HUES48 (cell line): Measurements from ENCODE around the gene STK36.

ENCODE experiments used
- H3K27ac ChIP-seq: one replicate; pipeline ENCODE4 v1.7.0; 2013; ENCODE audit warnings: low read depth, low read length, inconsistent platforms
- H3K27me3 ChIP-seq: 2 replicates; pipeline ENCODE4 v1.6.1; 2013; ENCODE audit warnings: mild to moderate bottlenecking, low read length; ENCODE audit not compliant: control insufficient read depth, insufficient read depth
- H3K36me3 ChIP-seq: 2 replicates; pipeline ENCODE4 v1.6.1; 2013; ENCODE audit warnings: low read length; ENCODE audit not compliant: control insufficient read depth, insufficient read depth
- H3K4me1 ChIP-seq: 2 replicates; pipeline ENCODE4 v1.6.1; 2013; ENCODE audit warnings: mild to moderate bottlenecking, low read length; ENCODE audit not compliant: control insufficient read depth, insufficient read depth
- H3K4me3 ChIP-seq: 2 replicates; pipeline ENCODE4 v1.5.1; 2013; ENCODE audit warnings: mild to moderate bottlenecking, low read depth, low read length
- H3K9ac ChIP-seq: 2 replicates; pipeline ENCODE4 v1.6.1; 2013; ENCODE audit warnings: mild to moderate bottlenecking, low read depth, low read length, moderate library complexity
- H3K9me3 ChIP-seq: 2 replicates; pipeline ENCODE4 v1.6.1; 2013; ENCODE audit warnings: low read length; ENCODE audit not compliant: control insufficient read depth, insufficient read depth

The STK36 gene

DNA sequence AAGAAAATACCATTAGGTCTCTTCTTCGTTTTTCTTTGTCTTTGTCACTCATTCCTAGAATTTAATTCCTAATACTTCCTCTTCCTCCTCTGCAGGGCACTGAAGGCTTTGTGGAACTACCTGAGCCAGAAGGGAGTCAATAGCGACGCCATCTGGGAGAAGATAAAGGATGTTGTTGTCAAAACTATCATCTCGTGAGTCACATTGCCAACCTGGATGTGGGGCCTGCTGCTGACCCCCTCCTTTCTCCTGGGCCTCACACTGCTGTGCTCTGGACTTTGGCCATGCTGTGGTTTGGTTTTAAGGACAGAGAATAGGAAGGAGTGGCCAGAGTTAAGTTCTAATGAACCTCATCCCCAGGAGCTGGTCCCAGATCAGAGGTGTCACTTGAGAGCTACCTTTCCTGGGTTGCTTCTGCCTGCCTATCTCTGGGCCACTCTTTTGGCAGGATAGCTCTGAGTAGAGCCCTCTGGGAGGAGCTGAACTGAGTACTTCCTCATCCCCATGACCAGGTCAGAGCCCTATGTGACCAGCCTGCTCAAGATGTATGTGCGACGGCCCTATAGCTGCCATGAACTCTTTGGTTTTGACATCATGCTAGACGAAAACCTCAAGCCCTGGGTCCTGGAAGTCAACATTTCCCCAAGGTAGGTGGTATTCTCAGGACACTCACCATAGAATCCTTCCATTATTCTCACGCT, 77.0 kb downstream of the STK36 start:
- Histone ChIP-seq H3K4me3 (no peak overlapping the region), H3K4me1 (no peaks in the 10 kb centered on the region), H3K9me3 (no peaks in the 10 kb centered on the region), H3K9ac (no peak overlapping the region), H3K36me3 (peaks cover 96% of the 10 kb centered on the region), H3K27ac (no peak overlapping the region), H3K27me3 (no peaks in the 10 kb centered on the region)
